Stomach (tissue), 9 donors: ENCODE results near the gene DPP10. TPM values are rescaled to one million over a fixed set of nuclear protein-coding genes. Genes with fewer than 3 reads are reported as not detected.

ENCODE experiments used
- DNase-seq, 2 donors: peaks; one replicate each; pipeline versions ENCODE4 v3.0.0 to v3.0.0-alpha.2; 2013 to 2019
- H3K27ac ChIP-seq, 5 donors: fragments of 200-600 bp in 4 of 5; sonication (generic) in 4 of 5; one replicate each; pipeline ENCODE4 v1.5.1; 2013 to 2019; ENCODE audit warnings: mild to moderate bottlenecking in 1 of 5, moderate library complexity in 1 of 5
- H3K27me3 ChIP-seq, 3 donors: fragments of 200-600 bp; sonication (generic); one replicate each; pipeline ENCODE4 v1.5.1; 2017 to 2019; ENCODE audit warnings: mixed run types in 1 of 3
- H3K36me3 ChIP-seq, 4 donors: fragments of 200-600 bp; sonication (generic); 1 replicate in 3 of 4; 2 replicates in 1 of 4; pipeline ENCODE4 v1.5.1; 2016 to 2019
- H3K4me1 ChIP-seq, 4 donors: fragments of 200-600 bp; sonication (generic); one replicate each; pipeline ENCODE4 v1.5.1; 2016 to 2019
- H3K4me3 ChIP-seq, 4 donors: fragments of 200-600 bp; sonication (generic) in 3 of 4; one replicate each; pipeline ENCODE4 v1.5.1; 2016 to 2019; ENCODE audit warnings: mild to moderate bottlenecking in 1 of 4
- H3K9me3 ChIP-seq, 4 donors: fragments of 200-600 bp; sonication (generic); one replicate each; pipeline ENCODE4 v1.5.1; 2016 to 2019
- EP300 ChIP-seq: sonication (generic); formaldehyde crosslinking; IDR thresholded peaks from one replicate; pipeline ENCODE4 v1.6.1; 2017; ENCODE audit warnings: antibody characterized with exemption
- POLR2A ChIP-seq, 4 donors: fragments of 450-650 bp; IDR thresholded peaks; one replicate each; pipeline ENCODE4 v1.6.1; 2016; ENCODE audit warnings: antibody characterized with exemption in 4 of 4, control low read depth in 2 of 4, mild to moderate bottlenecking in 1 of 4, moderate library complexity in 1 of 4
- POLR2AphosphoS5 ChIP-seq, 3 donors: sonication (generic); formaldehyde crosslinking; IDR thresholded peaks; one replicate each; pipeline ENCODE4 v1.6.1; 2016; ENCODE audit warnings: antibody characterized with exemption in 3 of 3
- WGBS, 5 donors: extraction: QIAGEN DNeasy Blood & Tissue Kit in 3 of 5; methylation state at CpG; one replicate each; pipeline versions ENCODE4 v1.1.5 to v1.1.7; 2013 to 2018; 5-methylcytosine and 5-hydroxymethylcytosine counted together
- intact Hi-C: fragments of 100-400 bp; cut with DNase I; formaldehyde crosslinking; loops from one replicate; pipeline ENCODE4 v1.15.1; 2023; ENCODE audit warnings: low total_unique reads
- polyA plus RNA-seq, 3 donors: library from polyadenylated mRNA; stranded (reverse); fragments of 200-250 nt; gene quantifications; one replicate each; pipeline ENCODE4 v1.2.3, GENCODE V29; 2013
- total RNA-seq, 5 donors: library from RNA; depleted of rRNA; stranded (reverse); fragments of >200 nt; gene quantifications; one replicate each; pipeline versions ENCODE4 v1.1.0 to v1.2.3, GENCODE V29; 2014 to 2016
- TF ChIP-seq, protein P1 (sequence below), 7 experiments: fragments of 450-650 bp in 4 of 7; fragments of 200-600 bp in 3 of 7; sonication (generic) in 3 of 7; IDR thresholded peaks; one replicate each; pipeline ENCODE4 v1.5.1; 2016 to 2019; ENCODE audit warnings: antibody characterized with exemption in 7 of 7, control low read depth in 2 of 7, mild to moderate bottlenecking in 1 of 7
- donor health status: healthy with polysubstance abuse.
- donor health status: Bipolar disorder and iron deficiency.
- donor health status: healthy.

The DPP10 gene
- total and polyA plus RNA-seq, 8 donors: 0.18 to 15.6 (median 2.0) TPM; not detected in 1

DNA sequence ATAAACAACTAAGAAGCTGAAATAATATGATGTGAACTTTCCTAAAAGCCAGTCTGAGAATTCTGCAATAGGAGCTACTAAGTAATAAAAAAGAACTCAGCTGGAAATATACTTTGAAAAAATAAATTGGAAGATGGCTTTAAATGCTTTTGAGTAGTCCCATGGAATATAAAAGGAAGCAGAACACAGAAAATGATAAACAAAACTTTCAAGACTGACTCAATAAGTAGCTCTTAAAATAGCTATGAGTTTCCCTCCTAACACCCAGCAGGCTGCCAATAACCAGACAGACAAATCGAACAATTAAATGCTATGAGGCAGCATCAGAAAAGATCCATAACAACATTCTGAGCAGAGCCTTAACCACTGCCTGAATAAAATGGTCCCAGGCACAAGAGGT, 319.9 kb downstream of the DPP10 start:
- TF ChIP-seq EP300: no peak
- no peak for TF ChIP-seq POLR2AphosphoS5 (IDR thresholded peaks at IDR 0.05)
- TF ChIP-seq, protein P1, sequence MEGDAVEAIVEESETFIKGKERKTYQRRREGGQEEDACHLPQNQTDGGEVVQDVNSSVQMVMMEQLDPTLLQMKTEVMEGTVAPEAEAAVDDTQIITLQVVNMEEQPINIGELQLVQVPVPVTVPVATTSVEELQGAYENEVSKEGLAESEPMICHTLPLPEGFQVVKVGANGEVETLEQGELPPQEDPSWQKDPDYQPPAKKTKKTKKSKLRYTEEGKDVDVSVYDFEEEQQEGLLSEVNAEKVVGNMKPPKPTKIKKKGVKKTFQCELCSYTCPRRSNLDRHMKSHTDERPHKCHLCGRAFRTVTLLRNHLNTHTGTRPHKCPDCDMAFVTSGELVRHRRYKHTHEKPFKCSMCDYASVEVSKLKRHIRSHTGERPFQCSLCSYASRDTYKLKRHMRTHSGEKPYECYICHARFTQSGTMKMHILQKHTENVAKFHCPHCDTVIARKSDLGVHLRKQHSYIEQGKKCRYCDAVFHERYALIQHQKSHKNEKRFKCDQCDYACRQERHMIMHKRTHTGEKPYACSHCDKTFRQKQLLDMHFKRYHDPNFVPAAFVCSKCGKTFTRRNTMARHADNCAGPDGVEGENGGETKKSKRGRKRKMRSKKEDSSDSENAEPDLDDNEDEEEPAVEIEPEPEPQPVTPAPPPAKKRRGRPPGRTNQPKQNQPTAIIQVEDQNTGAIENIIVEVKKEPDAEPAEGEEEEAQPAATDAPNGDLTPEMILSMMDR (IDR thresholded peaks at IDR 0.05): no peak
- no peak for TF ChIP-seq POLR2A (IDR thresholded peaks at IDR 0.05)
- WGBS, 5 donors: 53 to 78% (median 64%) methylated on average over 1 of the region's 1 CpG
- Histone ChIP-seq H3K27me3 (peaks cover 0 to 4% (median 0%) of the 10 kb centered on the region in 3 donors), H3K27ac (no peak overlapping the region), H3K4me1 (no peaks in the 10 kb centered on the region), H3K4me3 (no peak overlapping the region), H3K9me3 (no peaks in the 10 kb centered on the region), H3K36me3 (no peaks in the 10 kb centered on the region)
- intact Hi-C loops: no loop called here
- no peak for DNase-seq

DNA sequence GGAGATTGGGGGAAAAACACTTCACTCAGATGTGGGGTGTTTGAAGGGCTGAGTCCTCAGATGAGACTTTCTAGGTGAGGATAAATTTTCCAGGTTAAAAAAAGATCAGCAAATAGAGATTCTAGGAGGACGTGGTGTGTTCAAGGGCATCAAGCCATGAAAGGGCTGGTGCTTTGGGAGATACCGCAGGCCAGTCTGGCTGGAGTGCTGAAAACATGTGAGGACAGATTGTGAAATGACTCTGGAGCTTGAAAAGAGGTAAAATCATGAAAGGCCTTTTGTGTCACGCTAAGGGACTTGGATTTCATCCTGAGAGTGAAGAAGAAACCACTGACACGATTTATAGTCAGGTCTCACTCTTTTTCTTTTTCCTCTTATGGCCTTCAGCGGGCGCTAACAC, 320.5 kb downstream of the DPP10 start:
- Histone ChIP-seq H3K9me3 (no peaks in the 10 kb centered on the region), H3K27me3 (peaks cover 0 to 4% (median 0%) of the 10 kb centered on the region in 3 donors), H3K4me3 (no peak overlapping the region), H3K4me1 (no peaks in the 10 kb centered on the region), H3K27ac (no peak overlapping the region), H3K36me3 (no peaks in the 10 kb centered on the region)
- intact Hi-C loops: no loop called here
- WGBS, 5 donors: 65 to 74% (median 70%) methylated on average over 6 of the region's 6 CpGs
- no peak for DNase-seq
- TF ChIP-seq, protein P1 (IDR thresholded peaks at IDR 0.05): no peak
- TF ChIP-seq POLR2AphosphoS5 (IDR thresholded peaks at IDR 0.05) (no peak), POLR2A (IDR thresholded peaks at IDR 0.05) (no peak), EP300 (no peak)

DNA sequence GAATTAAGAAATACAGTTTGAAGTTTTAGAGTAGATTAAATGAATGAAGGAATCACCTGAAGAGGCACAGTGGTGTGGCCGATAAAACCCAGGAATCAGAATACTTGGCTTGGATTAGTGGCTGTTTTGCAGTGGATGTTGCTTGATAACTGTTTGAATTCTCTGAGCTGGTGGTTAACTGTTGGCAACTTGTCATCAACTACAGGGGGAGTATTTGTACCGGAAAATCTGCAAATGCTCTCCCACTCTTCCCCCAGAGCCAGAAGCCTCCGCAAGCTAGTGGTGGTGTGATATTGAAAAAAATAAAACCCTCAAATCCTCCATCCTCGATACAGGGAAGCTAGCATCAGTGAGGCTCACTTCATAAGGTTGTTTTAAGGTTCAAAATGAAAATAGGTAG, 326.7 kb downstream of the DPP10 start:
- WGBS, 5 donors: 62 to 81% (median 65%) methylated on average over 4 of the region's 4 CpGs
- H3K27me3 ChIP-seq: no peaks in the 10 kb centered on the region
- H3K4me3 ChIP-seq: no peak overlapping the region
- H3K4me1 ChIP-seq: no peaks in the 10 kb centered on the region
- DNase-seq: no peak
- no peak for TF ChIP-seq POLR2AphosphoS5 (IDR thresholded peaks at IDR 0.05)
- TF ChIP-seq POLR2A (IDR thresholded peaks at IDR 0.05): no peak
- TF ChIP-seq, protein P1 (IDR thresholded peaks at IDR 0.05): no peak
- no peak for TF ChIP-seq EP300
- H3K9me3 ChIP-seq: no peaks in the 10 kb centered on the region
- no peaks in the 10 kb centered on the region for H3K36me3 ChIP-seq
- no peak overlapping the region for H3K27ac ChIP-seq
- intact Hi-C loops: no loop called here

DNA sequence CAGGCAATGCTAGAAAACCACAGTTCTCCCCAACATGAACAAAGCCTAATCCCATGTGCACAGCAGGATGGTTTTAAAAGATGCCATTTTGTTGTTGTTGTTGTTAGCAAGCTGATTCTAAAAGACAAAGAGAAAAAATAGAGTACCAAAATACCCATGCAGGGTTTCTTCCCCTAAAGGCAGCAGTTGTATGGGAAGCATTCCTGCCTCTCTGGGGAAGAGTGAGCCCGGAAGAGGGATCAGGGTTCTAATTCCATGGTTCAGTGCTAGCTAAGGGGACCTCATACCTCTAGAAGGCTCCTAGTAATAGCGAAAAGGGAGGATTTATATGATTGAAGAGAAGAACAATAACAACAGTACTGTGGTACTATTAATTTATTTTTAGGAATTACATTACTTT, 327.6 kb downstream of the DPP10 start:
- Histone ChIP-seq H3K27ac (no peak overlapping the region), H3K27me3 (no peaks in the 10 kb centered on the region), H3K4me1 (no peaks in the 10 kb centered on the region), H3K36me3 (no peaks in the 10 kb centered on the region), H3K4me3 (no peak overlapping the region), H3K9me3 (no peaks in the 10 kb centered on the region)
- no peak for TF ChIP-seq POLR2A (IDR thresholded peaks at IDR 0.05)
- TF ChIP-seq, protein P1 (IDR thresholded peaks at IDR 0.05): no peak
- no peak for TF ChIP-seq POLR2AphosphoS5 (IDR thresholded peaks at IDR 0.05)
- TF ChIP-seq EP300: no peak
- intact Hi-C loops: no loop called here
- WGBS, 5 donors: 73 to 93% (median 81%) methylated on average over 2 of the region's 2 CpGs
- DNase-seq: no peak
